OCI-LY1 (cell line): ENCODE data around the gene RADIL.

ENCODE experiments used
- H2AFZ ChIP-seq: fragments of 200-600 bp; sonication (generic), shearing (Covaris generic); 2 replicates; pipeline ENCODE4 v1.6.0; 2014; ENCODE audit warnings: antibody characterized with exemption, mild to moderate bottlenecking, low read length
- H3F3A ChIP-seq: fragments of 200-600 bp; sonication (generic), shearing (Covaris generic); 2 replicates; pipeline ENCODE4 v1.6.0; 2014; ENCODE audit warnings: mild to moderate bottlenecking, antibody characterized with exemption, low read length, moderate library complexity; ENCODE audit not compliant: insufficient read depth
- H3K27ac ChIP-seq: fragments of 200-600 bp; sonication (generic); 2 replicates; pipeline ENCODE4 v1.5.1; 2014; ENCODE audit warnings: low read length, mixed run types, mild to moderate bottlenecking, low read depth; ENCODE audit not compliant: poor library complexity, severe bottlenecking
- H3K27me3 ChIP-seq: fragments of 200-600 bp; sonication (generic); 2 replicates; pipeline ENCODE4 v1.6.0; 2014; ENCODE audit warnings: antibody characterized with exemption, mild to moderate bottlenecking, low read length, moderate library complexity; ENCODE audit not compliant: insufficient read depth
- H3K36me3 ChIP-seq: fragments of 200-600 bp; sonication (generic); 2 replicates; pipeline ENCODE4 v1.6.1; 2014; ENCODE audit warnings: mild to moderate bottlenecking, antibody characterized with exemption, low read length, moderate library complexity, mixed read lengths; ENCODE audit not compliant: insufficient read depth
- H3K4me1 ChIP-seq: fragments of 200-600 bp; sonication (generic); 2 replicates; pipeline ENCODE4 v1.5.1; 2014; ENCODE audit warnings: mild to moderate bottlenecking, low read length, moderate library complexity; ENCODE audit not compliant: insufficient read depth, severe bottlenecking
- H3K4me2 ChIP-seq: fragments of 200-600 bp; sonication (generic), shearing (Covaris generic); 2 replicates; pipeline ENCODE4 v1.6.1; 2014; ENCODE audit warnings: low read length
- H3K4me3 ChIP-seq: fragments of 200-600 bp; sonication (generic); 2 replicates; pipeline ENCODE4 v1.5.1; 2014; ENCODE audit warnings: low read length, low read depth, mild to moderate bottlenecking, mixed read lengths; ENCODE audit not compliant: poor library complexity, severe bottlenecking
- H3K79me2 ChIP-seq: fragments of 200-600 bp; shearing (Covaris generic); 2 replicates; pipeline ENCODE4 v1.6.1; 2016; ENCODE audit warnings: mixed run types, low read length, mixed read lengths; ENCODE audit not compliant: insufficient read depth
- H3K9ac ChIP-seq: fragments of 200-600 bp; sonication (generic), shearing (Covaris generic); 2 replicates; pipeline ENCODE4 v1.6.1; 2014; ENCODE audit warnings: mild to moderate bottlenecking, low read length, mixed read lengths
- H3K9me2 ChIP-seq: fragments of 200-600 bp; sonication (generic), shearing (Covaris generic); 2 replicates; pipeline ENCODE4 v1.6.1; 2014; ENCODE audit warnings: low read depth, mild to moderate bottlenecking, low read length, mixed read lengths
- H3K9me3 ChIP-seq: fragments of 200-600 bp; shearing (Covaris generic); 2 replicates; pipeline ENCODE4 v1.6.1; 2014; ENCODE audit warnings: low read length, mixed read lengths
- H4K20me1 ChIP-seq: fragments of 200-600 bp; sonication (generic), shearing (Covaris generic); 2 replicates; pipeline ENCODE4 v1.6.0; 2016; ENCODE audit warnings: mild to moderate bottlenecking, low read length; ENCODE audit not compliant: insufficient read depth
- EZH2 ChIP-seq: fragments of 200-600 bp; sonication (generic), shearing (Covaris generic); IDR thresholded peaks from 2 replicates; pipeline ENCODE4 v1.8.0; 2017; ENCODE audit warnings: borderline replicate concordance, mixed run types, mild to moderate bottlenecking, antibody characterized with exemption, low read length, moderate library complexity, mixed read lengths
- TF ChIP-seq, protein P1 (sequence below): fragments of 200-600 bp; sonication (generic), shearing (Covaris generic); IDR thresholded peaks from 2 replicates; pipeline ENCODE4 v1.5.1; 2017; ENCODE audit warnings: mild to moderate bottlenecking, antibody characterized with exemption, low read length, moderate library complexity, mixed read lengths

Gene RADIL

DNA sequence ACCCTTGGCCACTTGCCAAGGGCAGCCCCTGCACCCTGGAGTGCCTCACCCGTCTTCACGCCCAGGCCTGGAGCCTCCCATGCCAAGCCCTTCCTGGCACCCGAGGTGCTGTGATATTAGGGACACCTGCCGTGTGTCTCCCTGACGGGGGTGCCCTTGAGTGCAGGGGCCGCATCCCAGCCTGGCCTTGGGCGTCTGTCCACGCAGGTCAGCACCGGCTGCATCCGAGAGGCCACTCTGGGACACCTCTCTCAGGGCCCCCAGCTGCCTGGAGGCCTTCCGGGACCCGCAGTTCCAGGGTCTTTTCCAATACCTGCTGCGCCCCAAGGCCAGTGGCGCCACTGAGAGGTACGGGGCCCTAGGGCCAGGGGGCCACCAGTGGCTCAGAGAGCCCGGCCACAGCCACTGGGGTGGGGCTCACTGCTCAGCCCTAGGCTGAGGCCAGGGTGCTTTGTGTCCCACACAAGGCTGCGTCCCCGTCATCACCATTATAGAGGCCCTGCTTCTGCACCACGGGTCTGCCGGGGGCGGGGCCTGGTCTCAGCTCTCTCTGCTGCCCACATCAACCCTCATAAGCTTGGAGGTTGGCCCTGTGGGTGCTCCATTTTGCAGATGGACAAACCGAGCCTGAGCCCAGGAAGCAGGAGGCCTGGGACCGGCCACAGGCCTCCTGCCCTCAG is 95.4 kb downstream of the RADIL start:
- Histone ChIP-seq H3K4me2 (no peak overlapping the region), H3K36me3 (peaks cover 61% of the 10 kb centered on the region), H3K27ac (no peak overlapping the region), H3K9me2 (no peaks in the 10 kb centered on the region), H3K9ac (no peak overlapping the region), H3K27me3 (no peaks in the 10 kb centered on the region), H3K79me2 (no peaks in the 10 kb centered on the region), H3K9me3 (no peaks in the 10 kb centered on the region), H4K20me1 (no peaks in the 10 kb centered on the region), H3K4me3 (no peak overlapping the region), H3K4me1 (no peaks in the 10 kb centered on the region), H2AFZ (no peak overlapping the region), H3F3A (no peaks in the 10 kb centered on the region)
- TF ChIP-seq EZH2: no peak
- TF ChIP-seq, protein P1, sequence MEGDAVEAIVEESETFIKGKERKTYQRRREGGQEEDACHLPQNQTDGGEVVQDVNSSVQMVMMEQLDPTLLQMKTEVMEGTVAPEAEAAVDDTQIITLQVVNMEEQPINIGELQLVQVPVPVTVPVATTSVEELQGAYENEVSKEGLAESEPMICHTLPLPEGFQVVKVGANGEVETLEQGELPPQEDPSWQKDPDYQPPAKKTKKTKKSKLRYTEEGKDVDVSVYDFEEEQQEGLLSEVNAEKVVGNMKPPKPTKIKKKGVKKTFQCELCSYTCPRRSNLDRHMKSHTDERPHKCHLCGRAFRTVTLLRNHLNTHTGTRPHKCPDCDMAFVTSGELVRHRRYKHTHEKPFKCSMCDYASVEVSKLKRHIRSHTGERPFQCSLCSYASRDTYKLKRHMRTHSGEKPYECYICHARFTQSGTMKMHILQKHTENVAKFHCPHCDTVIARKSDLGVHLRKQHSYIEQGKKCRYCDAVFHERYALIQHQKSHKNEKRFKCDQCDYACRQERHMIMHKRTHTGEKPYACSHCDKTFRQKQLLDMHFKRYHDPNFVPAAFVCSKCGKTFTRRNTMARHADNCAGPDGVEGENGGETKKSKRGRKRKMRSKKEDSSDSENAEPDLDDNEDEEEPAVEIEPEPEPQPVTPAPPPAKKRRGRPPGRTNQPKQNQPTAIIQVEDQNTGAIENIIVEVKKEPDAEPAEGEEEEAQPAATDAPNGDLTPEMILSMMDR: no peak

DNA sequence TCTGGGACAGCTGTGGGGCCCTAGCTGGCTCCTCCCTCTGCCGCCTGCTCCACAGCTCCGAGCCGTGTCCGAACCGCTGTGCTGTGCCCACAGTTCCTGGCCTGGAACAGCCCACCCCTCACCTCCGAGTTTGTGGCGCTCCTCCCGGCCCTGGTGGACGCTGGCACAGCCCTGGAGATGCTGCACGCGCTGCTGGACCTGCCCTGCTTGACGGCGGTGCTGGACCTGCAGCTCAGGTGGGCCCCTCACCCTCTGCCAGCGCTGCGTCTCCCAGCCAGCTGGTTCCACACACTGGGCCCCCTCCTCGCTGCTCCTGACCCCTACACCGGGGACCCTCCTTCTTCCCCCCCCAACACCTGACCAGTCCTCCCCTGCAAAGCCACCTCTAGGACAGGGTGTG is 96.0 kb downstream of the RADIL start:
- no peak overlapping the region for H3K4me3 ChIP-seq
- H2AFZ ChIP-seq: no peak overlapping the region
- no peaks in the 10 kb centered on the region for H3K9me2 ChIP-seq
- no peaks in the 10 kb centered on the region for H3K79me2 ChIP-seq
- no peak overlapping the region for H3K27ac ChIP-seq
- H4K20me1 ChIP-seq: no peaks in the 10 kb centered on the region
- no peak overlapping the region for H3K9ac ChIP-seq
- no peak overlapping the region for H3K4me2 ChIP-seq
- H3F3A ChIP-seq: no peaks in the 10 kb centered on the region
- no peaks in the 10 kb centered on the region for H3K27me3 ChIP-seq
- no peaks in the 10 kb centered on the region for H3K9me3 ChIP-seq
- H3K36me3 ChIP-seq: peaks cover 64% of the 10 kb centered on the region
- H3K4me1 ChIP-seq: no peaks in the 10 kb centered on the region
- TF ChIP-seq, protein P1: no peak
- TF ChIP-seq EZH2: no peak

DNA sequence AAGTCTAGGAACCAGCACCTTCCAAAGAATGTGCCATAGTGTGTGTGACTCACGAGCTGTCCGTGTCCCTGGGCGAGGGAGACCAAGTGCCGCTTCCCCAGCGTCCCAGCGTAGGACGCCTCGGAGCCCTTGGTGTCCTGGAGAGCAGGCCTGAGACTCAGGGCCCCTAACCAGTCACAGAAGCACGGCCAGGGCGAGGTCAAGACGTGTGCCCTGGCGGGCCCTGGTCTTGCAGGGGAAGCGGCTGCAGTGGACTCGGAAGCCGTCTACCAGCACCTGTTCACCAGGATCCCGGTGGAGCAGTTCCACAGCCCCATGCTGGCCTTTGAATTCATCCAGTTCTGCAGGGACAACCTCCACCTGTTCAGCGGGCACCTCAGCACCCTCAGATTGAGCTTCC is 97.5 kb downstream of the RADIL start:
- Histone ChIP-seq H3K27me3 (no peaks in the 10 kb centered on the region), H3K9me3 (no peaks in the 10 kb centered on the region), H3K4me1 (no peaks in the 10 kb centered on the region), H3K4me2 (no peak overlapping the region), H3K36me3 (peaks cover 65% of the 10 kb centered on the region), H2AFZ (no peak overlapping the region), H3F3A (no peaks in the 10 kb centered on the region), H3K27ac (no peak overlapping the region), H4K20me1 (no peaks in the 10 kb centered on the region), H3K4me3 (no peak overlapping the region), H3K79me2 (no peaks in the 10 kb centered on the region), H3K9ac (no peak overlapping the region), H3K9me2 (no peaks in the 10 kb centered on the region)
- TF ChIP-seq, protein P1: no peak
- no peak for TF ChIP-seq EZH2
